Fibroblast of the aortic adventitia (primary cell): ENCODE data around the gene CCL17. TPM values are rescaled to one million over a fixed set of nuclear protein-coding genes. Genes with fewer than 3 reads are reported as not detected.

Experiments used
- DNase-seq: peaks from one replicate; pipeline ENCODE4 v3.0.0-alpha.2; 2010; ENCODE audit warnings: low read depth
- H3K4me3 ChIP-seq: 2 replicates; pipeline ENCODE4 v1.5.1; 2011; ENCODE audit warnings: low read depth, mild to moderate bottlenecking, control low read depth, low read length, moderate library complexity
- CTCF ChIP-seq: IDR thresholded peaks from 2 replicates; pipeline ENCODE4 v1.5.1; 2011; ENCODE audit warnings: mild to moderate bottlenecking, low read length, control low read depth, inconsistent platforms; ENCODE audit not compliant: insufficient read depth
- total RNA-seq: library from RNA; depleted of rRNA; stranded (reverse); fragments of >200 nt; gene quantifications from 2 replicates; pipeline ENCODE4 v1.2.3, GENCODE V29; 2012; ENCODE audit warnings: low replicate concordance

The CCL17 gene
- total RNA-seq, 1 donor, result not detected

- no peak for TF ChIP-seq CTCF
- no peak for DNase-seq
- H3K4me3 ChIP-seq, result no peak overlapping the region
Measured at GRCh38 chr16:57409870-57410587, 5.5 kb downstream of the CCL17 start.

GRCh38 chr16:57411362-57411976 lies 6.9 kb downstream of the CCL17 start:
- no peak for DNase-seq
- H3K4me3 ChIP-seq, result no peak overlapping the region
- TF ChIP-seq CTCF, result no peak

GRCh38 chr16:57412584-57412983 lies 8.0 kb downstream of the CCL17 start:
- no peak overlapping the region for H3K4me3 ChIP-seq
- no peak for TF ChIP-seq CTCF
- DNase-seq, result no peak

- H3K4me3 ChIP-seq, result no peak overlapping the region
- no peak for DNase-seq
- TF ChIP-seq CTCF, result no peak
Measured at GRCh38 chr16:57413301-57413730, 8.7 kb downstream of the CCL17 start.

GRCh38 chr16:57413733-57414132 lies 9.2 kb downstream of the CCL17 start:
- no peak for DNase-seq
- TF ChIP-seq CTCF, result no peak
- no peak overlapping the region for H3K4me3 ChIP-seq

GRCh38 chr16:57416084-57416483 lies 11.5 kb downstream of the CCL17 start:
- no peak overlapping the region for H3K4me3 ChIP-seq
- no peak for TF ChIP-seq CTCF
- DNase-seq, result no peak
